Lung microvascular endothelial cell (primary cell): ENCODE results near the gene POLR2L. TPM values are rescaled to one million over a fixed set of nuclear protein-coding genes. Genes with fewer than 3 reads are reported as not detected.

ENCODE experiments used
- DNase-seq, 2 donors: peaks; one replicate each; pipeline versions ENCODE4 v3.0.0 to v3.0.0-alpha.2; 2010; ENCODE audit warnings: low read depth in 2 of 2
- total RNA-seq: library from RNA; depleted of rRNA; stranded (reverse); fragments of >200 nt; gene quantifications from 2 replicates; pipeline ENCODE4 v1.2.1, GENCODE V29; 2014

The POLR2L gene
- total RNA-seq, 1 donor from 2014 or later = 284 TPM

GRCh38 chr11:855330-855674, 13.0 kb upstream of the POLR2L start:
- DNase-seq = no peak

GRCh38 chr11:854601-855329, 12.4 kb upstream of the POLR2L start:
- no peak for DNase-seq

- DNase-seq = no peak
Measured at GRCh38 chr11:853682-854448, 11.5 kb upstream of the POLR2L start.

GRCh38 chr11:852762-853161, 10.4 kb upstream of the POLR2L start:
- no peak for DNase-seq

GRCh38 chr11:850775-851763, 8.7 kb upstream of the POLR2L start:
- DNase-seq = no peak

- DNase-seq = no peak
Measured at GRCh38 chr11:849951-850774, 7.8 kb upstream of the POLR2L start.

GRCh38 chr11:849104-849824, 6.9 kb upstream of the POLR2L start:
- DNase-seq = peak in 1 of 2 donors; percentile 59

- DNase-seq = peak; percentile 44 to 63
Measured at GRCh38 chr11:848380-848931, 6.1 kb upstream of the POLR2L start.

- DNase-seq = no peak
Measured at GRCh38 chr11:847876-848275, 5.5 kb upstream of the POLR2L start.

GRCh38 chr11:846496-847098, 4.3 kb upstream of the POLR2L start:
- DNase-seq = no peak

GRCh38 chr11:845872-846495, 3.7 kb upstream of the POLR2L start:
- peak in 1 of 2 donors; percentile 66 for DNase-seq

GRCh38 chr11:844693-845644, 2.6 kb upstream of the POLR2L start:
- DNase-seq = peak; percentile 87 to 99

- peak; percentile 94 to 97 for DNase-seq
Measured at GRCh38 chr11:843818-844692, 1.7 kb upstream of the POLR2L start.

- DNase-seq = peak in 1 of 2 donors; percentile 59
Measured at GRCh38 chr11:843086-843734, 881 bp upstream of the POLR2L start.

GRCh38 chr11:841981-842369, 354 bp downstream of the POLR2L start:
- peak in 1 of 2 donors; percentile 42 for DNase-seq

GRCh38 chr11:839875-840617, 2.3 kb downstream of the POLR2L start:
- no peak for DNase-seq
